ENCODE data around the gene RASL12.
"Not testable (repeated sequence)": the region's sequence is repeated elsewhere in the genome, so short reads cannot be mapped to it uniquely, and the experiment has no call there.

The RASL12 gene

GRCh38 chr15:65081270-65081669 lies 13.5 kb upstream of the RASL12 start:
- TF ChIP-seq, protein P1, sequence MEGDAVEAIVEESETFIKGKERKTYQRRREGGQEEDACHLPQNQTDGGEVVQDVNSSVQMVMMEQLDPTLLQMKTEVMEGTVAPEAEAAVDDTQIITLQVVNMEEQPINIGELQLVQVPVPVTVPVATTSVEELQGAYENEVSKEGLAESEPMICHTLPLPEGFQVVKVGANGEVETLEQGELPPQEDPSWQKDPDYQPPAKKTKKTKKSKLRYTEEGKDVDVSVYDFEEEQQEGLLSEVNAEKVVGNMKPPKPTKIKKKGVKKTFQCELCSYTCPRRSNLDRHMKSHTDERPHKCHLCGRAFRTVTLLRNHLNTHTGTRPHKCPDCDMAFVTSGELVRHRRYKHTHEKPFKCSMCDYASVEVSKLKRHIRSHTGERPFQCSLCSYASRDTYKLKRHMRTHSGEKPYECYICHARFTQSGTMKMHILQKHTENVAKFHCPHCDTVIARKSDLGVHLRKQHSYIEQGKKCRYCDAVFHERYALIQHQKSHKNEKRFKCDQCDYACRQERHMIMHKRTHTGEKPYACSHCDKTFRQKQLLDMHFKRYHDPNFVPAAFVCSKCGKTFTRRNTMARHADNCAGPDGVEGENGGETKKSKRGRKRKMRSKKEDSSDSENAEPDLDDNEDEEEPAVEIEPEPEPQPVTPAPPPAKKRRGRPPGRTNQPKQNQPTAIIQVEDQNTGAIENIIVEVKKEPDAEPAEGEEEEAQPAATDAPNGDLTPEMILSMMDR (IDR thresholded peaks at IDR 0.05; ENCODE audit: low read depth, low read length): no peak
- no peak overlapping the region for H3K4me3 ChIP-seq (replicated peaks in 1 of 2; ENCODE audit: low read depth in 2 of 2, low read length in 2 of 2)
- no peak for DNase-seq (ENCODE audit: low read depth in 2 of 2)

- no peak for DNase-seq (ENCODE audit: low read depth in 2 of 2)
- TF ChIP-seq, protein P1 (IDR thresholded peaks at IDR 0.05; ENCODE audit: low read depth, low read length): no peak
- H3K4me3 ChIP-seq (replicated peaks in 1 of 2; ENCODE audit: low read depth in 2 of 2, low read length in 2 of 2): no peak overlapping the region
Measured at GRCh38 chr15:65079580-65079979, 11.8 kb upstream of the RASL12 start.

GRCh38 chr15:65077981-65078352 lies 10.2 kb upstream of the RASL12 start:
- peak; percentile 70 to 72 for DNase-seq (ENCODE audit: low read depth in 2 of 2)
- H3K4me3 ChIP-seq (replicated peaks in 1 of 2; ENCODE audit: low read depth in 2 of 2, low read length in 2 of 2): no peak overlapping the region
- TF ChIP-seq, protein P1 (IDR thresholded peaks at IDR 0.05; ENCODE audit: low read depth, low read length): peak; percentile 76

- DNase-seq (ENCODE audit: low read depth in 2 of 2): no peak
- H3K4me3 ChIP-seq (replicated peaks in 1 of 2; ENCODE audit: low read depth in 2 of 2, low read length in 2 of 2): no peak overlapping the region
- TF ChIP-seq, protein P1 (IDR thresholded peaks at IDR 0.05; ENCODE audit: low read depth, low read length): no peak
Measured at GRCh38 chr15:65077291-65077980, 9.6 kb upstream of the RASL12 start.

DNA sequence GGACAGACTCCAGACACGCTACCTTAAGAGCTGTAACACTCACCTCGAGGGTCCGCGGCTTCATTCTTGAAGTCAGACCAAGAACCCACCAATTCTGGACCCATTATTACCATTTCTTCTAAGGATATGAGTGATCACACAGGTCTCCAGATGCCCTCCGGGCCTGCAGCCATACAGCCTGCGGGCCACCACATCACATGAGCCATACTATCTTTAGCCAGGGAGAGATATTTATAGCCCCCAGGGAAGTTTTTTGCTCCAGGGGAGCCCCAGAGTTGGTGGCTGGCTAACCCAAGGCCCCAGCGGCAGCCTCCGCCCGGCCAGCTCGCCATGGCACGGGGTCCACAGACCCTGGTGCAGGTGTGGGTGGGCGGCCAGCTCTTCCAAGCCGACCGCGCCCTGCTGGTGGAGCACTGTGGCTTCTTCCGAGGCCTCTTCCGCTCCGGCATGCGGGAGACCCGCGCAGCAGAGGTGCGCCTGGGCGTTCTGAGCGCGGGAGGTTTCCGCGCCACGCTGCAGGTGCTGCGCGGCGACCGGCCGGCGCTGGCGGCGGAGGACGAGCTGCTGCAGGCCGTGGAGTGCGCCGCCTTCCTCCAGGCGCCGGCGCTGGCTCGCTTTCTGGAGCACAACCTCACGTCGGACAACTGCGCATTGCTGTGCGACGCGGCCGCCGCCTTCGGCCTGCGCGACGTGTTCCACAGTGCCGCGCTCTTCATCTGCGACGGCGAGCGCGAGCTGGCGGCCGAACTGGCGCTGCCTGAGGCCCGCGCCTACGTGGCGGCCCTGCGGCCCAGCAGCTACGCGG lies 8.9 kb upstream of the RASL12 start, which contains the start of gene KBTBD13:
Gene KBTBD13, plus strand, starts transcription at position 261 of the 805 bp plus-strand sequence. Its CDS starts 70 bp downstream, at position 331.
- no peak within 1 kb of the TSS for H3K4me3 ChIP-seq (replicated peaks in 1 of 2; ENCODE audit: low read depth in 2 of 2, low read length in 2 of 2)
- DNase-seq (ENCODE audit: low read depth in 2 of 2): no peak

GRCh38 chr15:65075607-65076395 lies 8.0 kb upstream of the RASL12 start:
- DNase-seq (ENCODE audit: low read depth in 2 of 2); H3K4me3 ChIP-seq (replicated peaks in 1 of 2; ENCODE audit: low read depth in 2 of 2, low read length in 2 of 2): not testable (repeated sequence)

More for the DNA sequence above, 8.9 kb upstream of the RASL12 start, which contains the start of gene KBTBD13:
- TF ChIP-seq, protein P1 (IDR thresholded peaks at IDR 0.05; ENCODE audit: low read depth, low read length): no peak

- not testable (repeated sequence) for H3K4me3 ChIP-seq (replicated peaks in 1 of 2; ENCODE audit: low read depth in 2 of 2, low read length in 2 of 2); DNase-seq (ENCODE audit: low read depth in 2 of 2)
Measured at GRCh38 chr15:65074946-65075345, 7.2 kb upstream of the RASL12 start.

All from cardiac fibroblast (primary cell).